ENCODE measurements around the gene ZNF281.

- TF ChIP-seq POU2F2 (IDR thresholded peaks at IDR 0.05; ENCODE audit: low read depth, low read length) (no peak), POLR2AphosphoS5 (IDR thresholded peaks at IDR 0.05; ENCODE audit: low read depth, low read length) (no peak), TAF1 (IDR thresholded peaks at IDR 0.05; ENCODE audit: low read depth, low read length) (no peak), POLR2A (IDR thresholded peaks at IDR 0.05; ENCODE audit: low read depth, low read length) (no peak), SPI1 (IDR thresholded peaks at IDR 0.05; ENCODE audit: low read depth, low read length) (no peak), PAX5 (IDR thresholded peaks at IDR 0.05; ENCODE audit: insufficient read depth, low read length, severe bottlenecking) (no peak)
These were observed 43.2 kb upstream of the ZNF281 start for GRCh38 chr1:200452850-200453552.

Measured in GM12891 (cell line).